Measurements from ENCODE around the gene WDR86.

Gene WDR86

GRCh38 chr7:151405588-151405987 is 4.2 kb downstream of the WDR86 start:
- DNase-seq: no peak

- no peak for DNase-seq
These were observed 4.8 kb downstream of the WDR86 start for GRCh38 chr7:151405056-151405455.

GRCh38 chr7:151404216-151405011 is 5.4 kb downstream of the WDR86 start:
- no peak for DNase-seq

GRCh38 chr7:151403764-151404163 is 6.1 kb downstream of the WDR86 start:
- DNase-seq: no peak

- no peak for DNase-seq
These were observed 7.6 kb downstream of the WDR86 start for GRCh38 chr7:151402029-151402835.

GRCh38 chr7:151400626-151401315 is 9.1 kb downstream of the WDR86 start:
- no peak for DNase-seq

- no peak for DNase-seq
These were observed 9.9 kb downstream of the WDR86 start for GRCh38 chr7:151399906-151400305.

GRCh38 chr7:151399305-151399601 is 10.6 kb downstream of the WDR86 start:
- no peak for DNase-seq

- DNase-seq: no peak
These were observed 11.2 kb downstream of the WDR86 start for GRCh38 chr7:151398446-151399304.

GRCh38 chr7:151397026-151397425 is 12.8 kb downstream of the WDR86 start:
- DNase-seq: no peak

GRCh38 chr7:151396328-151396970 is 13.4 kb downstream of the WDR86 start:
- no peak for DNase-seq

- DNase-seq: no peak
These were observed 14.8 kb downstream of the WDR86 start for GRCh38 chr7:151395036-151395367.

GRCh38 chr7:151394076-151395035 is 15.5 kb downstream of the WDR86 start:
- no peak for DNase-seq

- no peak for DNase-seq
These were observed 16.5 kb downstream of the WDR86 start for GRCh38 chr7:151393031-151393977.

GRCh38 chr7:151392426-151392825 is 17.4 kb downstream of the WDR86 start:
- no peak for DNase-seq

GRCh38 chr7:151392002-151392401 is 17.8 kb downstream of the WDR86 start:
- no peak for DNase-seq

- DNase-seq: no peak
These were observed 18.5 kb downstream of the WDR86 start for GRCh38 chr7:151391358-151391730.

GRCh38 chr7:151390598-151391357 is 19.1 kb downstream of the WDR86 start:
- no peak for DNase-seq

All from NCI-H446 (cell line).